ENCODE measurements around the gene MASTL.
A peak's percentile ranks its signal among the peaks of the same experiment; 100 is the strongest.
"Not testable (repeated sequence)": the region's sequence is repeated elsewhere in the genome, so short reads cannot be mapped to it uniquely, and the experiment has no call there.

The MASTL gene

DNA sequence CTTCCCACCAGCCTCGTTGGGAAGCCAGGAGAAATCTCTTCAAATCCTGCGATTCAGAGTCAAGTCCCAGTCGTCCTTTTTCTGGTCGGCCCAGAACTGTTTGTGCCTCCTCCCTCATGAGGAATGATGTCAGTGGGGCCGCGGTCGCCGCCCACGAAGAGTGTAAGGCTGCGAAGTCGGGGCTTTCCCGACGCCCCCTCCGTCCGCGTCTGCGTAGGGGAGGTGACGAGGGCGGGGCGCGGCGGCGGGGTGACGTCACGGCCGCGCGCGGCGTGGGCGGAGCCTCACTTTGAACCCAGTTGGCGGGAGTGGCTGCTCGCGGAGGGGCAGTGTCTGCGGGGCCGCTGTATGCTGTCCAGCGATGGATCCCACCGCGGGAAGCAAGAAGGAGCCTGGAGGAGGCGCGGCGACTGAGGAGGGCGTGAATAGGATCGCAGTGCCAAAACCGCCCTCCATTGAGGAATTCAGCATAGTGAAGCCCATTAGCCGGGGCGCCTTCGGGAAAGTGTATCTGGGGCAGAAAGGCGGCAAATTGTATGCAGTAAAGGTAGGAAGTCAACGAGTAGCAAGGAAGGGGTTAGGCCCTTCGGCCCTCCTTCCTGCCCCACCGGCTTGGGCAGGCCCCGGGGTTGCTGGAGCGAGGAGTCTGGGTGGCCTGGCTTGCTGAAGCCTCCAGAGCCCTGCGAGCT is at the start of gene MASTL:
Gene MASTL, plus strand, starts transcription at position 287 of the 689 bp plus-strand sequence. Its CDS starts 75 bp downstream, at position 362.
- DNase-seq (ENCODE audit: low read depth), result peak; percentile 91

GRCh38 chr10:27108165-27108564 is 47.0 kb upstream of the MASTL start:
- DNase-seq (ENCODE audit: low read depth), result no peak

DNA sequence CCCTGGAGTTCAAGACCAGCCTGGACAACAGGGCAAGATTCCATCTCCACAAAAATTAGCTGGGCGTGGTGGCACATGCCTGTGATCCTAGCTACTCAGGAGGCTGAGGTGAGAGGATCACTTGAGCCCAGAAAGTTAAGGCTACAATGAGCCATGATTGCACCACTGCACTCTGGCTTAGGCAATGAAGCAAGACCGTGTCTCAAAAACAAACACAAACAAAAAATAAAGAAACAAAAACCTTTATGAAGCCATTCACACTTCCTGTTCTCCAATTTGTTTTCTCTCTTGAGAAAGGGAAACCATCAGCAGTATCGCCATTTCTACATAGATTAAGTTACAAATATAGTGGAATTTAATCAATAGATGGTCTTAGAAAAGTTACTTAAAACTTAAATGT is 20.8 kb upstream of the MASTL start:
- no peak for DNase-seq (ENCODE audit: low read depth)

- no peak for DNase-seq (ENCODE audit: low read depth)
These were observed 16.9 kb upstream of the MASTL start for GRCh38 chr10:27138277-27138676.

GRCh38 chr10:27143686-27144085 is 11.5 kb upstream of the MASTL start:
- DNase-seq (ENCODE audit: low read depth), result no peak

- DNase-seq (ENCODE audit: low read depth), result no peak
These were observed 9.2 kb upstream of the MASTL start for GRCh38 chr10:27145937-27146336.

DNA sequence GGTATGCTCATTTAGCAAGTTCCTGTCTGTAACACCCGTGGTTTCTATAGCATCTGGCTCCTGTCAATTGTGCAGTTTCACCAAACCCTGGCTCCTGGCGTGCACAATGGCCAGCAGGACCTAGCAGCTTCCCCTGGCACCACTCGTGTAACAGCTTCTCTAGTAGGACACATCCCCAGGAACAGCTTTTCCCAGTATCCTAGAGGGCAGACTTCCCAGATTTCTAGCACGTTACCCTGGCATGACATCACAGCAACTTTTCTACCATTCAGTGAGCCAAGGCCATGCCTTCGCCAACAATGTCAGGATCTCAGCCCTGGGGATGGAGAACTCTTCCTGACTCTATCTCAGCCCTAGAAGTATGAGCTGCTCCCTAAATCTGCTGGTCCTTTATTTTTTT is 7.5 kb upstream of the MASTL start:
- DNase-seq (ENCODE audit: low read depth), result no peak

GRCh38 chr10:27150261-27150660 is 4.9 kb upstream of the MASTL start:
- DNase-seq (ENCODE audit: low read depth), result no peak

- DNase-seq (ENCODE audit: low read depth), result no peak
These were observed 2.5 kb upstream of the MASTL start for GRCh38 chr10:27152687-27153086.

DNA sequence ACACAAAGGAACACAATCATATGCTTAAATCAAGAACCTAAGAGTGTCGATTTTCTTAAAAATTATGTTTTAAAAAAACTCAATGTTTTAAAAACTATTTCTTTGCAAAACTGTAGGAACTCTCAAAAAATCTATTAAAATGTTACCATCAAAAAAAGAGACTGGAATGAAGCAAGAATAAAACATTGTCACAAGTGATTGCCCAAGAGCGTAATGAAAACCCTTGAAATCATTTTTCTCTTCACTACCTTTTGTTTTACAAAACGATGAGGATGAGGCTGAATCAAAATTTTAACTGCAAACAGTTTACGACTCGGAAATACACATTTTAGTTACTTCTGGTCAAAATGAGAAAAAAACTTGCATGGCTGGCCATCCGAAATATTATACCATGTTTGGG is 1.8 kb upstream of the MASTL start:
- no peak for DNase-seq (ENCODE audit: low read depth)

DNA sequence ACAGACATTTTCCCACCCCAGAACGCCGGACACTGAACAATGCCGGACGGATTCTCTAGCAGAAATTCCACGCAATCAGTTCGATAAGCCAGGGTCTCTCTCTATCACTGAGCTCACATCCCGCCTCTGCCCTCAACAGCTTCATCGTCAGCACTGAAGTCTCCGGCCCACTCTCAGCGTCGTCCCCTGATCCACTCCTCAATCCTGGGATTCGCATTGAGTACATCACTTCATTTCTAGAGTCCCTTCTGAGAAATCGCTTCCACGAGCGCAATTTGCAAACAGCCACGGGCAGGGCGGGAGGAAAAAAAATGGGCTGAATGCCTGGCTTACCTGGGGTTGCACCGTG is 1.3 kb upstream of the MASTL start:
- DNase-seq (ENCODE audit: low read depth), result no peak

GRCh38 chr10:27156566-27156965 is 1.4 kb downstream of the MASTL start:
- DNase-seq (ENCODE audit: low read depth), result not testable (repeated sequence)

- DNase-seq (ENCODE audit: low read depth), result no peak
These were observed 2.0 kb downstream of the MASTL start for GRCh38 chr10:27157150-27157549.

DNA sequence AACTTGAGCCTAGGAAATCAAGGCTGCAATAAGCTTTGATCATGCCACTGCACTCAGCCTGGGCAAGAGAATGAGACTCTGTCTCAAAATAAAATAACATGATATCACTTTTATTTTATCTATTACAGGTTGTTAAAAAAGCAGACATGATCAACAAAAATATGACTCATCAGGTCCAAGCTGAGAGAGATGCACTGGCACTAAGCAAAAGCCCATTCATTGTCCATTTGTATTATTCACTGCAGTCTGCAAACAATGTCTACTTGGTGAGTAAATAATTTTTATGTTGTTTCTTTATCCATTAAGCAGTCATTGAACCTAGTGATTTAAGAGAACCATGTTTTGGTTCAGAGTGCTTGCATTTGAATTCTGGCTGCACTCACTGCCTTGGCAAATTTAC is 3.3 kb downstream of the MASTL start:
- DNase-seq (ENCODE audit: low read depth), result no peak

GRCh38 chr10:27169849-27170248 is 14.7 kb downstream of the MASTL start:
- DNase-seq (ENCODE audit: low read depth), result no peak

GRCh38 chr10:27188259-27188658 is 33.1 kb downstream of the MASTL start:
- DNase-seq (ENCODE audit: low read depth), result no peak

DNA sequence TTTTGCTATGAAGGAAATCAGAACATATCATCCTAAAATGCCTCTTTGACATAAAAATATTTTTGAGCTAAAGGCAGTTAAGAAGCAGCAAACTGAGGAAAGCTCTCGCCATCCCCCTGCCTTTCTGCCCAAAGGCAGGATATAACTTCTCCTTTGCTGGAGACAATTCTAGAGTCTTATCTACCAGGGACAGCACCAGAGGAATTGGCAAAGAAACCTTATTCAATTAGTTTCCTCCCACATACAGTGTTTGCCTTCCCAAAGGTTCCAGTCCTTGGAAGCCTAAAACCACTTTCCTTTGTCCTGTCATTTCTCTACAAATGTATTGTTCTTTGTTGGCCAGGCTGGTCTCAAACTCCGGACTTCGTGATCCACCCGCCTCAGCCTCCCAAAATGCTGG is 33.7 kb downstream of the MASTL start:
- no peak for DNase-seq (ENCODE audit: low read depth)

GRCh38 chr10:27190508-27190907 is 35.4 kb downstream of the MASTL start:
- no peak for DNase-seq (ENCODE audit: low read depth)

GRCh38 chr10:27192284-27192683 is 37.1 kb downstream of the MASTL start:
- DNase-seq (ENCODE audit: low read depth), result no peak

GRCh38 chr10:27197980-27198620 is 42.9 kb downstream of the MASTL start:
- no peak for DNase-seq (ENCODE audit: low read depth)

- no peak for DNase-seq (ENCODE audit: low read depth)
These were observed 48.7 kb downstream of the MASTL start for GRCh38 chr10:27203806-27204205.

DNA sequence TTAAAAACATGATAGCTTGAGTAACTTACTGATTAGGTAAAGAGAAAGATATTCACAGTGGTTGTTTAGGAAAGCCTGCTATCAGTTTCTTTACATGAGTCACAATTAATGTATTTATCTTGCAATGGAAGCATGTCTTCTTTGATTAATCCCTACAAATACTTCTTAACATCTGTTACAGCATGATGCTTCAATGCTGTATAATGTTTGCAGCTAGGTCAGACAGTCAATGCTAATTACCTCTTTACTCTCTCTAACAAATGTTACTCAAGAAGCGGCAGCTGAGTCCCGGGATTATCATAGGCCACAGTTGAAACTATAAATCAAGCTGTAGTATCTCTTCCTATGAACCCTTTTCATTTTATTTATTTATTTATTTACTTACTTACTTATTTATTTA is 52.2 kb downstream of the MASTL start:
- DNase-seq (ENCODE audit: low read depth), result no peak

GRCh38 chr10:27223964-27224363 is 68.8 kb downstream of the MASTL start:
- no peak for DNase-seq (ENCODE audit: low read depth)

- no peak for DNase-seq (ENCODE audit: low read depth)
These were observed 69.9 kb downstream of the MASTL start for GRCh38 chr10:27225011-27225590.

Data from T-helper 22 cell (primary cell).